ENCODE results near the gene MAP2. TPM values are rescaled to one million over a fixed set of nuclear protein-coding genes. Genes with fewer than 3 reads are reported as not detected.

Gene MAP2
- total and polyA plus RNA-seq, 10 of the 15 experiments (the other 5 are each of a cell fraction or from before 2014, with no cell fraction given) = 0.01 TPM; not detected in 9

DNA sequence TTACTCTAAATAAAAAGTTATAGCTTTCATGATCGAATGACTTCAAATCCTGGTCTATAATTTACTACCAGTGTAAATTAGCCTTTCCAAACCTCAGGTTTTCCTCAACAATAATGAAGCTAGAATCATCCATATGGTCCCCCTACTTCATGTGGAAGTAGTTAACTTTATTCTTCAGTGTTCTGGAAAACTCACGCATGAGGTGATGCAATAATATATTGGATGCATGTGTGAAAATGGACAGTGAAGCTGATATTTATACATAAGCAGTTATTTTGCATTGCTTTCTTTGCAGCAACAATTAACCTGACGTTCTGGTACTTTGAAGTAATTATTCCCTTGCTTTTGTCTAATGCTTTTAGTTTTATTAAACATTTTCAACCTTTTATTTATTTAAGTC, 329.2 kb downstream of the MAP2 start:
- Histone ChIP-seq H3K4me2 (ENCODE audit: control insufficient read depth, insufficient read depth) (no peak overlapping the region), H3K4me1 (ENCODE audit: control insufficient read depth, insufficient read depth, low read length) (no peaks in the 10 kb centered on the region), H3K27ac (ENCODE audit: control insufficient read depth, insufficient read depth) (no peak overlapping the region), H3K9me3 (replicated peaks; ENCODE audit: control insufficient read depth, insufficient read depth, low read length) (no peaks in the 10 kb centered on the region), H3K79me2 (ENCODE audit: control insufficient read depth, insufficient read depth, low read length) (no peaks in the 10 kb centered on the region), H3K36me3 (ENCODE audit: control insufficient read depth in 2 of 2, insufficient read depth in 2 of 2, low read length in 1 of 2) (no peaks in the 10 kb centered on the region), H3K4me3 (no peak overlapping the region), H4K20me1 (ENCODE audit: control insufficient read depth, insufficient read depth) (no peaks in the 10 kb centered on the region), H2AFZ (ENCODE audit: control insufficient read depth, low read depth, low read length) (no peak overlapping the region), H3K9ac (ENCODE audit: control insufficient read depth, insufficient read depth, low read length) (no peak overlapping the region), H3K27me3 (replicated peaks in 1 of 2; ENCODE audit: control insufficient read depth in 2 of 2, insufficient read depth in 2 of 2, low read length in 1 of 2) (no peaks in the 10 kb centered on the region; a peak in 1 of 4 replicates)
- ChIA-PET POLR2A (no interaction called here), CTCF (interaction anchor here (1.5 kb wide), 1 partner anchor 10 kb away, joined by 3 read pairs; no protein-coding TSS in a partner anchor), RAD21 (ENCODE audit: unreplicated experiment) (no interaction called here), SMC1A (ENCODE audit: uncharacterized antibody, unreplicated experiment) (no interaction called here)
- in situ Hi-C loops (cut with MboI) (no loop called here), intact Hi-C loops (cut with micrococcal nuclease; ENCODE audit: unreplicated experiment) (no loop called here)
- ATAC-seq (no peak), DNase-seq (ENCODE audit: low read depth, low spot score) (no peak), FAIRE-seq (no peak)
- TF ChIP-seq ZNF217 (IDR thresholded peaks at IDR 0.05) (no peak), TAF1 (IDR thresholded peaks at IDR 0.05; ENCODE audit: borderline replicate concordance, low read depth, low read length) (no peak), ZNF207 (IDR thresholded peaks at IDR 0.05; ENCODE audit: borderline replicate concordance) (no peak), SMAD5 (IDR thresholded peaks at IDR 0.05; ENCODE audit: low read depth) (no peak), ZNF384 (IDR thresholded peaks at IDR 0.05; ENCODE audit: borderline replicate concordance, low read depth, low read length) (no peak), RAD51 (IDR thresholded peaks at IDR 0.05) (no peak), SMAD1 (IDR thresholded peaks at IDR 0.05; ENCODE audit: low read depth, partially characterized antibody) (no peak), SREBF2 (IDR thresholded peaks at IDR 0.05; ENCODE audit: low read length) (no peak), E2F8 (IDR thresholded peaks at IDR 0.05; ENCODE audit: low read depth, partially characterized antibody) (no peak), RFX5 (IDR thresholded peaks at IDR 0.05; ENCODE audit: low read depth, low read length) (no peak), NKRF (conservative IDR thresholded peaks at IDR 0.05) (no peak), MTA3 (IDR thresholded peaks at IDR 0.05; ENCODE audit: borderline replicate concordance, low read length) (no peak)
- TF ChIP-seq, protein P1, sequence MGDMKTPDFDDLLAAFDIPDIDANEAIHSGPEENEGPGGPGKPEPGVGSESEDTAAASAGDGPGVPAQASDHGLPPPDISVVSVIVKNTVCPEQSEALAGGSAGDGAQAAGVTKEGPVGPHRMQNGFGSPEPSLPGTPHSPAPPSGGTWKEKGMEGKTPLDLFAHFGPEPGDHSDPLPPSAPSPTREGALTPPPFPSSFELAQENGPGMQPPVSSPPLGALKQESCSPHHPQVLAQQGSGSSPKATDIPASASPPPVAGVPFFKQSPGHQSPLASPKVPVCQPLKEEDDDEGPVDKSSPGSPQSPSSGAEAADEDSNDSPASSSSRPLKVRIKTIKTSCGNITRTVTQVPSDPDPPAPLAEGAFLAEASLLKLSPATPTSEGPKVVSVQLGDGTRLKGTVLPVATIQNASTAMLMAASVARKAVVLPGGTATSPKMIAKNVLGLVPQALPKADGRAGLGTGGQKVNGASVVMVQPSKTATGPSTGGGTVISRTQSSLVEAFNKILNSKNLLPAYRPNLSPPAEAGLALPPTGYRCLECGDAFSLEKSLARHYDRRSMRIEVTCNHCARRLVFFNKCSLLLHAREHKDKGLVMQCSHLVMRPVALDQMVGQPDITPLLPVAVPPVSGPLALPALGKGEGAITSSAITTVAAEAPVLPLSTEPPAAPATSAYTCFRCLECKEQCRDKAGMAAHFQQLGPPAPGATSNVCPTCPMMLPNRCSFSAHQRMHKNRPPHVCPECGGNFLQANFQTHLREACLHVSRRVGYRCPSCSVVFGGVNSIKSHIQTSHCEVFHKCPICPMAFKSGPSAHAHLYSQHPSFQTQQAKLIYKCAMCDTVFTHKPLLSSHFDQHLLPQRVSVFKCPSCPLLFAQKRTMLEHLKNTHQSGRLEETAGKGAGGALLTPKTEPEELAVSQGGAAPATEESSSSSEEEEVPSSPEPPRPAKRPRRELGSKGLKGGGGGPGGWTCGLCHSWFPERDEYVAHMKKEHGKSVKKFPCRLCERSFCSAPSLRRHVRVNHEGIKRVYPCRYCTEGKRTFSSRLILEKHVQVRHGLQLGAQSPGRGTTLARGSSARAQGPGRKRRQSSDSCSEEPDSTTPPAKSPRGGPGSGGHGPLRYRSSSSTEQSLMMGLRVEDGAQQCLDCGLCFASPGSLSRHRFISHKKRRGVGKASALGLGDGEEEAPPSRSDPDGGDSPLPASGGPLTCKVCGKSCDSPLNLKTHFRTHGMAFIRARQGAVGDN (IDR thresholded peaks at IDR 0.05) = no peak
- 19% methylated on average over 3 of the region's 3 CpGs for WGBS (ENCODE audit: insufficient coverage, insufficient replicate concordance, low lambda C conversion rate, missing lambda C conversion rate)
- no TSS peak for BruUV-seq (replicated peaks)

All from GM12878 (cell line).